ENCODE results near the gene NDOR1.

NDOR1 gene

DNA sequence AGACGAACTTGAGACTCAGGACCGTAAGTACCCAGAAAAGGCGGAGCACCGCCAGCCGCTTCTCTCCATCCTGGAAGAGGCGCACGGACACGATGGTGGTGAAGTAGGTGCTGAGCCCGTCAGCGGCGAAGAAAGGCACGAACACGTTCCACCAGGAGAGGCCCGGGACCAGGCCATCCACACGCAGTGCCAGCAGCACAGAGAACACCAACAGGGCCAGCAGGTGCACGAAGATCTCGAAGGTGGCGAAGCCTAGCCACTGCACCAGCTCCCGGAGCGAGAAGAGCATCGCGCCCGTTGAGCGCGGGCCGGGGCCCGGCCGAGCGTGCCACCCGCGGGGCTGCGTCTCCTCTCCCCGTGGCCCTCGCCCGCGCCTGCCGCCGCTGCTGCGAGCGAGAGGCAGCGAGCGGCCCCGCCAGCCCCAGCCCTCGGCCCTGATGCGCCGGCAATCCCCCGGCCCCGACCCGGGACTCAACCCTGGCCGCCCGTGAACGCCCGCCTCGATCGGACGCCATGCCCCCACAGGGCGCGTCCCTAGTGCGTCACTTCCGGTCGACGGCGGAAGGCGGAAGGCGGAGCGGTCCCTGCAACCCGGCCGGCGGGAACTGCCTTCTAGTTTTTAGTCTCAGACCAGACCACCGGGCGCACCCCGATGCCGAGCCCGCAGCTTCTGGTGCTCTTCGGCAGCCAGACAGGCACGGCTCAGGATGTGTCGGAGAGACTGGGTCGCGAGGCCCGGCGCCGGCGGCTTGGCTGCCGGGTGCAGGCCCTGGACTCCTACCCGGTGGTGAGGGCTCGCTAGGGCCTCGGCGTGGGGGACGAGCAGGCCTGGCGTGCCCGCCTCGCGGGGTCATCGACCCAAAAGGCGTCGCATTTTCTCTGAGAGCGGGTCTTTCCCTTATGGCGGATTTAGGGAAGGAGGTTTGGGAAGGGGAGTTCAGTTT, at the start of gene NDOR1, which contains the start of gene TMEM203:
Gene NDOR1 (plus strand): TSS at position 575 of the 944 bp plus-strand sequence. CDS start 78 bp downstream, at position 653.
Gene TMEM203 (minus strand): TSS at position 523 of the 944 bp plus-strand sequence. CDS start 234 bp downstream, at position 289.
- peak; percentile 97 for DNase-seq (ENCODE audit: low spot score)

DNA sequence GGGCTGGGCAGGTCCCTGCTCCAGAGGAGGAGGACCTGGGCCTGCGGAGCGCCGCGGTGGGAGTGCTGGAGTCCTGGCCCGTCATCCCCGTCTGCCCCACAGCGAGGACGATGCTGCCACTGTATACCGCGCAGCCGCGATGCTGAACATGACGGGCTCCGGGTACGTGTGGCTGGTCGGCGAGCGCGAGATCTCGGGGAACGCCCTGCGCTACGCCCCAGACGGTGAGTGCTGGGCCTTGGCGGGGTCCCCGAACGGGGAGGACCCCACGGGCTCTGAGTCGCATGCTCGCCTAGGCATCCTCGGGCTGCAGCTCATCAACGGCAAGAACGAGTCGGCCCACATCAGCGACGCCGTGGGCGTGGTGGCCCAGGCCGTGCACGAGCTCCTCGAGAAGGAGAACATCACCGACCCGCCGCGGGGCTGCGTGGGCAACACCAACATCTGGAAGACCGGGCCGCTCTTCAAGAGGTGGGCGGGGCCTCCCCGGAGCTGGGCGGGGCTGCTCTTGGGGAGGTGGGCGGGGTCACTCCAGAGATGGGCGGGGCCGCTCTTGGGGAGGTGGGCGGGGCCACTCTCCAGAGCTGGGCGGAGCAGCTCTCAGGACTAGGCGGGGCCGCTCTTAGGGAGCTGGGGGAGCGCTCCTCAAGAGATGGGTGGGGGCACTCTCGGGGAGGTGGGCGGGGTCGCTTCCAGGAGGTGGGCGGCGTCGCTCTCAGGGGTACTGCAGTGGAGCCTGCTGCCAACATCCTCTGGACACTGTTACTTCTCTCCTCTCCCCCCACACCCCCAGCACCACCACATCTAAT, 48.7 kb upstream of the NDOR1 start:
- peak; percentile 64 for DNase-seq (ENCODE audit: low spot score)

DNA sequence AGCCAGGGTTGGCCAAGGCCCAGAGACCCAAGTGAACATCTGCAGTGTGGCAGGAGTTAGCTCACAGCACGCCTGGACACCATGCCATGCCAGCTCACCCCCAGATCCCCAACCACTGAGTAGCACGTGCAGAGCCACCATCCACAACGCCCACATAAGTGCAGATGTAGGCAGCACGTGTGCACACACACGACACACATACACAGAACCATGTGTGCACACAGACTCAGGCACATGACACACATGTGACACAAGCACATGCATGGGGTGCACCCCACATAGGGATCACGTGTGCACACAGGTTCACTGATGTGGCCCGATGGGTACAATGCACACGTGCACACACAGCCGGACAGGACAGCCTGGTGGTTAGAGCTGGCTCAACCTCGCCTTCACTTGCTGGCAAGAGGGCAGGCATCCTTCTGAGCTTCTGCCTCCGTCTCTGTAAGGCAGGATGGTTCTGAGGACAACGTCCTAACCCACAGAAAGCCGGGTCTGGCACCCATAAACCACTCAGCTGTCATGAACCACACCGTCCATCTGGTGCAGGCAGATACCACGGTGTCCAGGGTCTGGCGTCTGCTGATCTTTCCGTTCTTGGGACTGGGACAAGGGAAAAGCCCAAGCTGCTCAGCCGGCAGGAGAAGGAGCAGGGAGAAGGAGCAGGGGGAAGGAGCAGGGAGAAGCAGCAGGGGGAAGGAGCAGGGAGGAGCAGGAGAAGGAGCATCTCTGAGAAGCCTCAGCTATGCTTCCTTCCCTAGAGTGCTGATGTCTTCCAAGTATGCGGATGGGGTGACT, 47.7 kb upstream of the NDOR1 start:
- DNase-seq (ENCODE audit: low spot score), result no peak

DNA sequence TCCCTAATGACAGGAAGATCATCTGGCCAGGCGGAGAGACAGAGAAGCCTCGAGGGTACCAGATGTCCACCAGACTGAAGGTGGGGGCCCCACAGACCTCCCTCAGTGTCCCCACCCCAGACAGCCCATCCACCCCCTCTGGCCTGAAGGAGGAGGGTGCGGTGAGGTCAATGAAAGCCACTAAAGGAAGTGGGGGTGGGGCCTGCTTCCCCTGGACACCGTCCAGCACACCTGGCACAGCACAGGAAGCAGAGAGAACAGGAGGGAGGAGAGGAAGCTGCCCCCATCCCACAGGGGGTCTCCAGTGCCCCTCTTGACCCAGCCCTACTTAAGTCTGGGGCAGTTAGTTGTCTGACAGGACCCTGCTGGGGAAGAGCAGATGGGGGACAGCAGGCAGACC, 46.9 kb upstream of the NDOR1 start:
- DNase-seq (ENCODE audit: low spot score), result no peak

DNA sequence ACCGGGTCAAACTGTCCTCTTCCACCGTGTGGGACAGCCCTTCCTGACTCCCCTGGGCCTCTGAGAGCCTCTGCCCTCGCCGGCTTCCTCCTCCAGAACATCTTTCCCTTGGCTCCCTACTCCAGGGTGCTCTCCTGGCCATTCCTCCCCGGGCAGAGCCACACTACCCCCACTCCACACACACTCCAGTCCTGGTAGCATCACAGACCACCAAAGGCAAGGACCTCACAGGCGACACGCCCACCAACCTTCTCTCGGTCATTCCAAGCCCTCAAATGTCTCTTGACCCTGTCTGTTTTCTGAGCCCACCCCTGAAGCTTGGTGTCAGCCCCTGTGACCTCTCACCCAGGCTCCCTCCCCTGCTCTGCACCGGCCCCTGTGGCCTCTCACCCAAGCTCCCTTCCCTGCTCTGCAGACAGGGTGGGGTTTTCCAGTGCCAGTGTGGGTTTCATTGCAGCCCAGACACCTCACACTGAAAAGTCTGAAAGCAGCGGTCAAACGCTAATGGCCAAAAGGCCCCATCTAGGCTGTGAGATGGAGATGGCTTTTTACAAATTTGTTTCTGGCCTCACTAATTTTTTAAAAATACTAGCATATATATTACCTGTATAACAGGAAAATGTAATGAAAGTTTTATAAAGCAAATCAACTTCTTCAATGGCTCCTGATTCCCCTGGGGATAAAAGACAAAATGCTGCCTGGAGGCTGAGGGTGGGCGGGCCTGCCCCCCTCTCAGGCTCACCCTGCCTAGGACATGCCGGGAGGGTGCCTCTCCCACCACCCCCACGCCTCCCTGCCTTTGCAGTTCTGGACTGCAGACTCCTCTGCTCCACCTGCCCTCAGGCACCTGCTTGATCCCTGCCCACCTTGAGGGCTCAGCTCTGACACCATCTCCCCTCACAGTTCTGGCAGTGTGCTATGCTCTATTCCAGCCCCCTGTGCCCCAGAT, 46.1 kb upstream of the NDOR1 start:
- no peak for DNase-seq (ENCODE audit: low spot score)

DNA sequence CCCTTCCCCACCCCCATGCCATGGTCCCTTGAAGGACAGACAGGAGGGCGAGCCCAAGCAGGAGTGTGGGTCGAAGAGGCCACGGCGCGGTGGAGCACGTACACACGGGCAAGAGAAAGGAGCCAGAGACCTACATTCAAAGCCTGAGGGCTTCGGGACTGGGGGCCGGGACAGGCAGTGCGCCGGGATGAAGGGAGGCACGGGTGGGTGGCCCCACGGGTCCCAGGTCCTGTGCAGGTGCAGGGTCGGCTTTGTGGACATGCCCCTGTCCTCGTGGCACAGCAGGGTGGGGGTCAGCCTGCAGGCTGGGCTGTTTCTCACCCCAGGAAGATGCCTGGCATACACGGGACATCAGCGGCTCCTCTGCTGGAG, 45.5 kb upstream of the NDOR1 start:
- no peak for DNase-seq (ENCODE audit: low spot score)

DNA sequence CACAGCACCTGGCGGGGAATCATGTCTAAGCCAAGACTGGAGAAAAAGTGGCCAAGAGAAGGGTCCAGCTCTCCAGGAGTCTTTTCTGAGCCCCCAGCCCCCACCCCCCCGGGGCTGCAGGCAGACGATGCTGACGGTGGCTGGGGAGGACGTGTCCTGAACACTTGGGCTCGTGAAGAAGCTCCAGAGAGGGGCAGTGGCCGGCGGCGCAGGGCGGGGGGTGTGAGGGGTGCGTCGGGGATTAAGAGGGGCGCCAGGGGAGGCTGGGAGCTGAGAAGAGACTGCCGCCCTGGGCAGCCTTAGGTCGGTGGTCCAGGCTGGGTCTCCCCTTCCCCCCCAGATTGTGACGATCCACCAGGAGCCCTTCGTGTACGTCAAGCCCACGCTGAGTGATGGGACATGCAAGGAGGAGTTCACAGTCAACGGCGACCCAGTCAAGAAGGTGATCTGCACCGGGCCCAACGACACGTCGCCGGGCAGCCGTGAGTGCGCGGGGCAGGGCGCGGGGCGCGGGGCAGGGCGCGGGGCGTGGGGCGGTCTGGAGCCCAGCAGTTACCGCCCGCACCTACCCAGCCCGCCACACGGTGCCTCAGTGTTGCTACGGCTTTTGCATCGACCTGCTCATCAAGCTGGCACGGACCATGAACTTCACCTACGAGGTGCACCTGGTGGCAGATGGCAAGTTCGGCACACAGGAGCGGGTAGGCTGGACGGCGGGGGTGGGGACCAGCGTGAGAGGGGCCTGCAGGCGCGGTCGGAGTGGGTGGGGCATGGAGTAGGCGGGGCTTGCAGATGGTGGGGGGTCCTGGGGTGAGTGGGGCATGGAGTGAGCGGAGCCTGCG, 44.6 kb upstream of the NDOR1 start:
- DNase-seq (ENCODE audit: low spot score), result no peak

DNA sequence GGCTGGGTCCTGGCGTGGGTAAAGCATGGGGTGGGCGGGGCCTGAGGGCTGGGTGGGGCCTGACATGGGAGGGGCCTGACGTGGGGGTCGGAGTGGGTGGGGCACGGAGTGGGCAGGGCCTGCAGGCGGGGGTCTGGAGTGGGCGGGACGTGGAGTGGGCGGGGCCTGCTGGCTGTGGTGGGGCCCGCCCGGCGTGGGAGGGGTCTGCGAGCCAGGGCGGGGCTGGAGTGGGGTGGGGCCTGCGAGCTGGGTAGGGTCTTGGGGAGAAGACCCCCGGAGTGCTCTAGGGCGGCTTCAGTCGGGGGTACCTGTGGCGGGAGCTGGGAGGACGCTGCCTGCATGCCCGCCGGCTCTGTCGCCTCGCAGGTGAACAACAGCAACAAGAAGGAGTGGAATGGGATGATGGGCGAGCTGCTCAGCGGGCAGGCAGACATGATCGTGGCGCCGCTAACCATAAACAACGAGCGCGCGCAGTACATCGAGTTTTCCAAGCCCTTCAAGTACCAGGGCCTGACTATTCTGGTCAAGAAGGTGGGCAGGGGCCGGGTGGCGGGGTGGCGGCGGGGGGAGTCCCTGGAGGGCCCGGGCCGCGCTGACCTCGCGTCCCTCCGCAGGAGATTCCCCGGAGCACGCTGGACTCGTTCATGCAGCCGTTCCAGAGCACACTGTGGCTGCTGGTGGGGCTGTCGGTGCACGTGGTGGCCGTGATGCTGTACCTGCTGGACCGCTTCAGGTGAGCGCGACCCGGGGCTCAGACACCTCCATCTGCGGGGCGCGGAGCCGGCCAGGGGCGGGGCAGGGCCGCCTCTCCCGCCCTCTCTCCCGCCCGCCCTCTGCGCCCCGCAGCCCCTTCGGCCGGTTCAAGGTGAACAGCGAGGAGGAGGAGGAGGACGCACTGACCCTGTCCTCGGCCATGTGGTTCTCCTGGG, 43.7 kb upstream of the NDOR1 start:
- no peak for DNase-seq (ENCODE audit: low spot score)

DNA sequence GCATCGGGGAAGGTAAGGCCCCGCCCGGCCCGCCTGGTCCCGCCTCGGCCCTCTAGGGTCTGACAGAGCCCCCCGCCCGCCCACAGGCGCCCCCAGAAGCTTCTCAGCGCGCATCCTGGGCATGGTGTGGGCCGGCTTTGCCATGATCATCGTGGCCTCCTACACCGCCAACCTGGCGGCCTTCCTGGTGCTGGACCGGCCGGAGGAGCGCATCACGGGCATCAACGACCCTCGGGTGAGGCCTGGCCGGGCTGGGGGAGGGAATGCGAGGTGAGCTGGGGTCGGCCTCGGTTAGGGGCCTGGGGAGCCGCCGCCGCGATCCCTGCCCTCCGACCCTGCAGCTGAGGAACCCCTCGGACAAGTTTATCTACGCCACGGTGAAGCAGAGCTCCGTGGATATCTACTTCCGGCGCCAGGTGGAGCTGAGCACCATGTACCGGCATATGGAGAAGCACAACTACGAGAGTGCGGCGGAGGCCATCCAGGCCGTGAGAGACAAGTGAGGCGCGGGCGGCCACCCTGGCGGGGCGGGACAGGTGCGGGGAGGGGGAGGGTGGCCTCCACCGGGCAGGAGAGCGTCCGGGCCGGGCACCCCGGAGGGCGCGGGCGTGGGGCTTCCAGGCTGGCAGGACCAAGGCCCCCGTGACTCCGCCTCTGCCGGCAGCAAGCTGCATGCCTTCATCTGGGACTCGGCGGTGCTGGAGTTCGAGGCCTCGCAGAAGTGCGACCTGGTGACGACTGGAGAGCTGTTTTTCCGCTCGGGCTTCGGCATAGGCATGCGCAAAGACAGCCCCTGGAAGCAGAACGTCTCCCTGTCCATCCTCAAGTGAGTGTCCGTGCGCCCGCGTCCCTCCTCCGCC, 42.8 kb upstream of the NDOR1 start:
- DNase-seq (ENCODE audit: low spot score), result peak; percentile 70

DNA sequence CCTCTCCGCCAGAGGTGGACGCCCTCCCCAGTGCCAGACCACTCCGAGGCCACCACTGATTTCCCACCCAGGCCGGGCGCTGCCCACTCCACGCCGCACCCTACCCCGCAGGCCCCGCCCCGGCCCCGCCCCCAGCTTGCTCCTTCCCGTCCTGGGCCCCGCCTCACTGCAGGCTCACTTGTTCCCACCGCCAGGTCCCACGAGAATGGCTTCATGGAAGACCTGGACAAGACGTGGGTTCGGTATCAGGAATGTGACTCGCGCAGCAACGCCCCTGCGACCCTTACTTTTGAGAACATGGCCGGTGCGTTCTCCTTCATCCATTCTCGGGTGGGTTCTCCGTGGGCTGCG, 42.2 kb upstream of the NDOR1 start:
- no peak for DNase-seq (ENCODE audit: low spot score)

DNA sequence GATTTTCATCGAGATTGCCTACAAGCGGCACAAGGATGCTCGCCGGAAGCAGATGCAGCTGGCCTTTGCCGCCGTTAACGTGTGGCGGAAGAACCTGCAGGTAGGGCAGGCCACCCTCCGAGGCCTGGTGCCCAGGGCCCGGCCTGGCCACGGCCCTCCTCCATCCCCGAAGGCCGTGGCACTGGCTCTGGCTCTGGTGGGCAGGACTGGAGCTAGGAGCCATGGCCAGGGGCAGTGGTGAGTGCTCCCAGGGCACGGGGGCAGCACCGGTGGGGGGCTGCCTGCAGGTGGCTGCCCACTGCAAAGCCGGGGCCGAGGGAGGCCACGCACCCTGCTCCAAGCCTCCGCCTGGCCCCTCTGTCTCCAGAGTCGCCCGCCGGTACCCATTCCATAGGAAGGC, 41.7 kb upstream of the NDOR1 start:
- DNase-seq (ENCODE audit: low spot score), result no peak

DNA sequence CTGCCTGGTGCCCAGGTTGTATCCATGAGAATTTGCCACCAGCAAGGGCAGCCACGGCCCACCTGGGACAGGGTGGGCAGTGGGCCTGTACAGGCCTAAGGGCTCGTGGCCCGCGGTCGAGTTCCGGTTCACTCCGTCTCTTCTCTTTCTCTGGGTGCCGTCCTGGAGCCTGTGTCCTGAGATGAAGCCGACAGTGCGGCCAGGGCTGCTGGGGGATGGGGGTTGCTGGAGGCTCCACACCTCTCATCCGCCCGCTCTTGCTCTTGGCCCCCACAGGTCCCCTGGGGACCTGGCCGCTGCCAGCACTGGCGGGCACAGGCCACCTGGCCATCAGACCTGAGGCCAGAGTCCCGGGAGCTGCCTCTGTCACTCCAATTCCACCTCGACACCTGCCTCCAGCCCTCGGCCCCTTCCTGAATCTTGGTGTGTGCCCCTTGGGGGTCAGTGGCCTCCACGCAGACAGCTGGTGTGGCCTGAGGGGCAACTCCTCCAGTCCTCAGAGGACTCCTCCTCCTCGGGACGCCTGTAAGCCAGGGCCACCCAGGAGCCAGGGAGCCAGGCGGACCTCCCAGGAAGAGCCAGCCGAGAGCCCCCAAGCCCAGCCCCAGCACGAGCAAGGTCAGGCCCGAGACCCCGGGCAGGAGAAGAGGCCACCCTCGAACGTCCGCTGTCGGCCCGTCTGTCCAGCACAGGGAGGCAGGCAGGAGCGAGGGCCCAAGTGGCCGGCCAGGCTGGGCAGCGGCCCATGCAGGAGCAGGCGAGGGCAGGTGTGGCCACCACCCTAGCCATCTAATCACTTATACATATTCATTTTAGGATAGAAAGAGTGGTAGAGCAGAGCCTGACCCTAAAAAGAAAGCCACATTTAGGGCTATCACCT, 40.9 kb upstream of the NDOR1 start:
- no peak for DNase-seq (ENCODE audit: low spot score)

DNA sequence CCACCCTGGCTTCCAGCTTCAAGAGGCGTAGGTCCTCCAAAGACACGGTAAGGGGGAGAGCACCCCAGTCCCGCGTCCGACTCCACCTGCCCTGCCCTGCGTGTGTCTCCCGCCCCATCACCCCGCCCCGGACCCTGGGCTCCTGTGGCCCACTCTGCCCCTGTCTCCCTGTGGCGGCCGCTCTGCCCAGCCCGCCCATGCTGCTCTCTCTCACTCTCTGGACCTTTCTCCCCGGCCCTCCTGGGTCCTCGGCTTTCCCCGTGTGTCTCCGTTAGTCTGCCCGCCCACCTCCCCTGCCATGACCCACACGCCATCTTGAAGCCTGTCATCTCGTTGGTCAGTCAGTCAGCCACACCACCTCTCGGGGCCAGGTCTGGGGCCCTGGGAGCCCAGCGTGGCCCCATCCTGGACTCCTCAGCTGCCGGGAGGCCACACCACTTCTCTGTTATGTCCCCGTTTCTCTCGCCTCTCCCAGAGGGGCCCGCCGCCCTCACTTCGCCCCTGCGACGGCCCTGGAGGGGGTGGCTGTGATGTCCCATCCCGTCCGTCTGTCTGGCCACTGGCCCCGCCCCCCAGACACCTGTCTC, 40.2 kb upstream of the NDOR1 start:
- no peak for DNase-seq (ENCODE audit: low spot score)

DNA sequence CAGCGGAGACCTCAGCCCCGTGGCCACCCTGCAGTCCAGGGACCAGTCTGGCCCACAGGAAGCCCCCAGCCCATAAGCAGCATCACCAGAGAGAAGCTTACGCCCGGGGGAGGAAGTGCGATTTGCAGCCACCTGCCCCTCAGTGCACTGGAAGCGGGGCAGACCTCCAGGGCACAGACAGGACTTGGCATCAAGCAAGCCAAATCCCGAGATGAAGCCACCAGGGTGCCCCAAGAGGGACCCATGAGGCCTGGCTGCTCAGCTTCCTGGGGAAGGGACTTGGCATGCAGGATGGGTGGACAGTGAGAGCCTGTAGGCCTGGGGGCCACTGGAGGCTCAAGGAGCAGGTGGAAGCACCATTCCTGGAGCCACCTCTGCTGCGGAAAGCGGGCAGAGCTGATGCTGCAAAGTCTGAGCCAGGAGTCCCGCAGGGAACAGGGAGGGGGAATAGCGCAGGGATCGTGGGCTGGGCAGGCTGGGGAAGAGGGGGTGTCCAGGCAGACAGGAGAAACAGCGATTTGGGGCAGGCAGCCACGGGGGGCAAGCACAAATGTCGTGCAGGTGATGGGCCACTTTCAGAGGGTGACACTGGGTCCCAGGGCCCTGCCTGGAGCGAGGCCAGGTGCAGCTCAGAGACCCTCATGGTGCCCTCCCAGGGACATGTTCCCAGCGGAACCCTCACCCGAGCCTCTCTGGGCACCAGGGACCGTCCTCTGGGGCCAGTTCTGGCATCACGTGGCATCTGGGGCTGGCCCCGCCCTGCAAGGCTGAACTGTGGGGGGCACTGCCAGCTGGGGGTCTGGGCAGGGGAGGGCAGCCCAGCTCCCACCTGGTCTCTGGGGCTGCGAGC, 38.9 kb upstream of the NDOR1 start:
- DNase-seq (ENCODE audit: low spot score), result no peak

DNA sequence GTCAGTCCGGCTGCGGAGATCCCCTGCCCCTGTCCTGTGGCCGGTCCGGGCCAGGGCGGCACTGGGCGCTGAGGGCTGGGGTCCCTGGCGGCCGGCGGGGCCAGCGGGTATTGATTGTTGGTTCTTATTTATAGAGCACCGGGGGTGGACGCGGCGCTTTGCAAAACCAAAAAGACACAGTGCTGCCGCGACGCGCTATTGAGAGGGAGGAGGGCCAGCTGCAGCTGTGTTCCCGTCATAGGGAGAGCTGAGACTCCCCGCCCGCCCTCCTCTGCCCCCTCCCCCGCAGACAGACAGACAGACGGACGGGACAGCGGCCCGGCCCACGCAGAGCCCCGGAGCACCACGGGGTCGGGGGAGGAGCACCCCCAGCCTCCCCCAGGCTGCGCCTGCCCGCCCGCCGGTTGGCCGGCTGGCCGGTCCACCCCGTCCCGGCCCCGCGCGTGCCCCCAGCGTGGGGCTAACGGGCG, 38.2 kb upstream of the NDOR1 start:
- DNase-seq (ENCODE audit: low spot score), result no peak
